ENCODE measurements around the gene MAP2K1.

DNA sequence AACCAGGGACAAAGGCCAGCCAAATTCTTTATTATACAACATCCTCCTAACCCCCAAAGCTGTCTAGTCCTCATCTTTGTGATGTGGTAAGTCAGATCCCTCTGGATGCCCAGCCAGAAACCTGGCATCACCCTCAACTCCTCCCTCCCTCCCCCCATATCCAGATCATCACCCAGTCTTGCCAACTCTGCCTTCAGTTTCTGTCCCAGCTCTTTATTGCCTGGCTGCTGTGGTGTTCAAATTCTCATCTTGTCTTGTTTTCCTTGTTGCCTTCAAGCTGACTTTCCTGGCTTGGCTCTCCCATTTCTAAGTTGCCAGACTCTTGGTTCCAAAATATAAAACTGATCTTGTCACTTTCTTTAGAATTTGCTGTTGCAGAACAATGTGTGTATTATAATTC is 28.6 kb downstream of the MAP2K1 start:
- TF ChIP-seq, protein P1, sequence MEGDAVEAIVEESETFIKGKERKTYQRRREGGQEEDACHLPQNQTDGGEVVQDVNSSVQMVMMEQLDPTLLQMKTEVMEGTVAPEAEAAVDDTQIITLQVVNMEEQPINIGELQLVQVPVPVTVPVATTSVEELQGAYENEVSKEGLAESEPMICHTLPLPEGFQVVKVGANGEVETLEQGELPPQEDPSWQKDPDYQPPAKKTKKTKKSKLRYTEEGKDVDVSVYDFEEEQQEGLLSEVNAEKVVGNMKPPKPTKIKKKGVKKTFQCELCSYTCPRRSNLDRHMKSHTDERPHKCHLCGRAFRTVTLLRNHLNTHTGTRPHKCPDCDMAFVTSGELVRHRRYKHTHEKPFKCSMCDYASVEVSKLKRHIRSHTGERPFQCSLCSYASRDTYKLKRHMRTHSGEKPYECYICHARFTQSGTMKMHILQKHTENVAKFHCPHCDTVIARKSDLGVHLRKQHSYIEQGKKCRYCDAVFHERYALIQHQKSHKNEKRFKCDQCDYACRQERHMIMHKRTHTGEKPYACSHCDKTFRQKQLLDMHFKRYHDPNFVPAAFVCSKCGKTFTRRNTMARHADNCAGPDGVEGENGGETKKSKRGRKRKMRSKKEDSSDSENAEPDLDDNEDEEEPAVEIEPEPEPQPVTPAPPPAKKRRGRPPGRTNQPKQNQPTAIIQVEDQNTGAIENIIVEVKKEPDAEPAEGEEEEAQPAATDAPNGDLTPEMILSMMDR (IDR thresholded peaks at IDR 0.05): no peak
- TF ChIP-seq POLR2A (IDR thresholded peaks at IDR 0.05): no peak
